HL-60 (cell line): ENCODE results near the gene PRSS53.

ENCODE experiments used
- GABPA ChIP-seq: IDR thresholded peaks from 2 replicates; pipeline ENCODE4 v1.6.1; 2012; ENCODE audit warnings: low read depth
- POLR2AphosphoS5 ChIP-seq: IDR thresholded peaks from 2 replicates; pipeline ENCODE4 v1.6.1; 2012; ENCODE audit warnings: low read depth
- SPI1 ChIP-seq: IDR thresholded peaks from 2 replicates; pipeline ENCODE4 v1.6.1; 2012; ENCODE audit warnings: low read depth, mild to moderate bottlenecking, borderline replicate concordance
- TF ChIP-seq, protein P1 (sequence below): IDR thresholded peaks from one replicate; pipeline ENCODE4 v1.5.1; 2011; ENCODE audit warnings: low read length, control low read depth, inconsistent platforms; ENCODE audit not compliant: insufficient read depth
- TF ChIP-seq, protein P2 (sequence below): IDR thresholded peaks from 2 replicates; pipeline ENCODE4 v1.6.1; 2012; ENCODE audit warnings: low read depth; ENCODE audit not compliant: insufficient replicate concordance

DNA sequence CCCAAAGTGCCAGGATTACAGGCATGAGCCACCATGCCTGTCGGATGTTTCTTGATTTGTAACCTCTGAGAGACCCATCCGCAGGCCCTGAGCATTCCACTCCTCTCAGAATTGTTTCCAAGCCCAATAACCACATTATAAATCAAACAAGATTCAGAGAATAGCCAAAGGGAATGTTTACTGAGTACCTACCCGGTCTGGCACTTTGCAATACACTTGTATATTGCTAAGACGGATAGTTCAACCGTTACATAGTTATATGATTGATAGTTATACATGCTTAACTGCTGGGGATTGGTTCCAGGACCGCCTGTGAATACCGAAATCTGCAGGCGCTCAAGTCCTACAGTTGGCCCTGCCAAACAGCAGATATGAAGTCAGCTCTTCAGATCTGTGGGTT, 25.7 kb upstream of the PRSS53 start:
- TF ChIP-seq, protein P1, sequence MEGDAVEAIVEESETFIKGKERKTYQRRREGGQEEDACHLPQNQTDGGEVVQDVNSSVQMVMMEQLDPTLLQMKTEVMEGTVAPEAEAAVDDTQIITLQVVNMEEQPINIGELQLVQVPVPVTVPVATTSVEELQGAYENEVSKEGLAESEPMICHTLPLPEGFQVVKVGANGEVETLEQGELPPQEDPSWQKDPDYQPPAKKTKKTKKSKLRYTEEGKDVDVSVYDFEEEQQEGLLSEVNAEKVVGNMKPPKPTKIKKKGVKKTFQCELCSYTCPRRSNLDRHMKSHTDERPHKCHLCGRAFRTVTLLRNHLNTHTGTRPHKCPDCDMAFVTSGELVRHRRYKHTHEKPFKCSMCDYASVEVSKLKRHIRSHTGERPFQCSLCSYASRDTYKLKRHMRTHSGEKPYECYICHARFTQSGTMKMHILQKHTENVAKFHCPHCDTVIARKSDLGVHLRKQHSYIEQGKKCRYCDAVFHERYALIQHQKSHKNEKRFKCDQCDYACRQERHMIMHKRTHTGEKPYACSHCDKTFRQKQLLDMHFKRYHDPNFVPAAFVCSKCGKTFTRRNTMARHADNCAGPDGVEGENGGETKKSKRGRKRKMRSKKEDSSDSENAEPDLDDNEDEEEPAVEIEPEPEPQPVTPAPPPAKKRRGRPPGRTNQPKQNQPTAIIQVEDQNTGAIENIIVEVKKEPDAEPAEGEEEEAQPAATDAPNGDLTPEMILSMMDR, result no peak
- TF ChIP-seq GABPA (no peak), POLR2AphosphoS5 (no peak), SPI1 (no peak)
- TF ChIP-seq, protein P2, sequence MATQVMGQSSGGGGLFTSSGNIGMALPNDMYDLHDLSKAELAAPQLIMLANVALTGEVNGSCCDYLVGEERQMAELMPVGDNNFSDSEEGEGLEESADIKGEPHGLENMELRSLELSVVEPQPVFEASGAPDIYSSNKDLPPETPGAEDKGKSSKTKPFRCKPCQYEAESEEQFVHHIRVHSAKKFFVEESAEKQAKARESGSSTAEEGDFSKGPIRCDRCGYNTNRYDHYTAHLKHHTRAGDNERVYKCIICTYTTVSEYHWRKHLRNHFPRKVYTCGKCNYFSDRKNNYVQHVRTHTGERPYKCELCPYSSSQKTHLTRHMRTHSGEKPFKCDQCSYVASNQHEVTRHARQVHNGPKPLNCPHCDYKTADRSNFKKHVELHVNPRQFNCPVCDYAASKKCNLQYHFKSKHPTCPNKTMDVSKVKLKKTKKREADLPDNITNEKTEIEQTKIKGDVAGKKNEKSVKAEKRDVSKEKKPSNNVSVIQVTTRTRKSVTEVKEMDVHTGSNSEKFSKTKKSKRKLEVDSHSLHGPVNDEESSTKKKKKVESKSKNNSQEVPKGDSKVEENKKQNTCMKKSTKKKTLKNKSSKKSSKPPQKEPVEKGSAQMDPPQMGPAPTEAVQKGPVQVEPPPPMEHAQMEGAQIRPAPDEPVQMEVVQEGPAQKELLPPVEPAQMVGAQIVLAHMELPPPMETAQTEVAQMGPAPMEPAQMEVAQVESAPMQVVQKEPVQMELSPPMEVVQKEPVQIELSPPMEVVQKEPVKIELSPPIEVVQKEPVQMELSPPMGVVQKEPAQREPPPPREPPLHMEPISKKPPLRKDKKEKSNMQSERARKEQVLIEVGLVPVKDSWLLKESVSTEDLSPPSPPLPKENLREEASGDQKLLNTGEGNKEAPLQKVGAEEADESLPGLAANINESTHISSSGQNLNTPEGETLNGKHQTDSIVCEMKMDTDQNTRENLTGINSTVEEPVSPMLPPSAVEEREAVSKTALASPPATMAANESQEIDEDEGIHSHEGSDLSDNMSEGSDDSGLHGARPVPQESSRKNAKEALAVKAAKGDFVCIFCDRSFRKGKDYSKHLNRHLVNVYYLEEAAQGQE, result no peak
